ENCODE measurements around the gene SUSD5. TPM values are rescaled to one million over a fixed set of nuclear protein-coding genes. Genes with fewer than 3 reads are reported as not detected.

The SUSD5 gene
- total RNA-seq, 1 experiment from 2014 or later = 4.9 TPM

- H2BK15ac ChIP-seq (ENCODE audit: low read depth, low read length) = no peak overlapping the region
- no peak overlapping the region for H2AFZ ChIP-seq (ENCODE audit: low read length)
- H3K9ac ChIP-seq (ENCODE audit: extremely low read depth, insufficient read length, low read length) = no peak overlapping the region
- Mint-ChIP-seq H3K27ac (no peak overlapping the region; a peak in 1 of 7 replicates), H3K27me3 (ENCODE audit: low read depth) (no peaks in the 10 kb centered on the region), H3K4me1 (peaks cover 4% of the 10 kb centered on the region in 2 experiments), H3K4me3 (no peak overlapping the region), H3K9me3 (no peaks in the 10 kb centered on the region), H3K36me3 (ENCODE audit: insufficient read depth in 1 of 3, low read depth in 3 of 3) (peaks cover 8 to 39% (median 27%) of the 10 kb centered on the region in 3 experiments)
- H2BK5ac ChIP-seq (ENCODE audit: insufficient read length, low read length) = no peak overlapping the region
- H4K91ac ChIP-seq (ENCODE audit: insufficient read length, low read depth, low read length) = no peak overlapping the region
- no peak overlapping the region for H3K56ac ChIP-seq (ENCODE audit: insufficient read length, low read depth, low read length)
- no peak overlapping the region for H3K4me2 ChIP-seq (ENCODE audit: insufficient read depth, insufficient read length, low read length)
- no CpG with 5 or more reads among the region's 1 CpG for WGBS (ENCODE audit: extremely low coverage, insufficient read length, low lambda C conversion rate)
- H3K27me3 ChIP-seq (ENCODE audit: insufficient read depth, low read length) = no peaks in the 10 kb centered on the region
- no peak overlapping the region for H2AK5ac ChIP-seq (ENCODE audit: insufficient read length, low read length)
- H3K23ac ChIP-seq (ENCODE audit: insufficient read length, low read depth, low read length) = no peak overlapping the region
- H3K23me2 ChIP-seq (ENCODE audit: insufficient read length, low read depth, low read length, poor library complexity, severe bottlenecking) = no peaks in the 10 kb centered on the region
- no peak overlapping the region for H3K4ac ChIP-seq (ENCODE audit: low read depth, low read length)
- H3K79me2 ChIP-seq (ENCODE audit: insufficient read depth, low read length) = no peaks in the 10 kb centered on the region
- no peak overlapping the region for H3K14ac ChIP-seq (ENCODE audit: insufficient read depth, low read length)
- no peaks in the 10 kb centered on the region for H4K20me1 ChIP-seq (ENCODE audit: control insufficient read depth, insufficient read depth, insufficient read length)
- H2BK12ac ChIP-seq (ENCODE audit: insufficient read length, low read depth, low read length) = no peak overlapping the region
- no peak overlapping the region for H4K5ac ChIP-seq (ENCODE audit: insufficient read length, low read depth, low read length)
- no peak for DNase-seq
- no peaks in the 10 kb centered on the region for H3K9me3 ChIP-seq (ENCODE audit: control insufficient read depth, low read depth, low read length)
- no peak overlapping the region for H2BK120ac ChIP-seq (ENCODE audit: low read depth, low read length, poor library complexity, severe bottlenecking)
- H3K27ac ChIP-seq (ENCODE audit: insufficient read length, low read depth, low read length) = no peak overlapping the region
- H4K8ac ChIP-seq (replicated peaks; ENCODE audit: insufficient read length, low read depth, low read length) = no peak overlapping the region
- H3K4me1 ChIP-seq (ENCODE audit: insufficient read depth, low read length) = no peaks in the 10 kb centered on the region
- no peak overlapping the region for H3K18ac ChIP-seq (ENCODE audit: insufficient read length, low read depth, low read length)
- TF ChIP-seq CTCF (conservative IDR thresholded peaks at IDR 0.05) = no peak
- no peak overlapping the region for H2BK20ac ChIP-seq (ENCODE audit: low read depth, low read length, poor library complexity, severe bottlenecking)
- H3K79me1 ChIP-seq (ENCODE audit: insufficient read depth, low read depth, low read length, poor library complexity, severe bottlenecking) = no peaks in the 10 kb centered on the region
- no peak overlapping the region for H3T11ph ChIP-seq (ENCODE audit: low read length)
Observed at GRCh38 chr3:33124638-33125037, 94.0 kb downstream of the SUSD5 start.
